Measurements from ENCODE around the gene SAMM50.

- no peak for TF ChIP-seq CTCF (IDR thresholded peaks at IDR 0.05)
- TF ChIP-seq POLR2A (IDR thresholded peaks at IDR 0.05) = no peak
Measured at GRCh38 chr22:44018594-44018993, 63.4 kb downstream of the SAMM50 start.
